ENCODE measurements around the gene BCL6. TPM values are rescaled to one million over a fixed set of nuclear protein-coding genes. Genes with fewer than 3 reads are reported as not detected.

BCL6 gene
- total and polyA plus RNA-seq, 9 donors, result 46.3 to 91.1 (median 54.7) TPM

DNA sequence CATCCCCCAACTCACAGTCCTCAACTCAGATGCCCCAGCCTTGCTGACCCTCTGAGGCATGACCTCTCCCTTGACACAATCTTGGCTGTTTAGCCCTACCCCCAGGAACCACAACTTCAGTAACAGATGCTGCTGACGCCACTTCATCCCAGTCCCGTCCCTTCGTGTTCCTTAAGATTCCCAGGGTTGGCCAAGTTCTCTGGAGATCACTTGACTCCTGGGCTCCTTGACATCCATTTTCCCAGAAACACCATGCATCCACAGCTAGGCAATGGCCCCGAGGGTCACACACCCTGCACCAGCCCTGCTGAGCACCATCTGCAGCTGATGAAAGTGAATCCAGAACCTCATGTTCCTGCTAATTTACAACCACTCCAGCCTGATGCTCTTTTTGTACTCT, 49.8 kb downstream of the BCL6 start:
- no peaks in the 10 kb centered on the region for H3K27me3 ChIP-seq
- no peak for TF ChIP-seq EP300 (IDR thresholded peaks at IDR 0.05)
- TF ChIP-seq CTCF (IDR thresholded peaks at IDR 0.05), result no peak
- no peak for TF ChIP-seq POLR2A (IDR thresholded peaks at IDR 0.05)
- no peaks in the 10 kb centered on the region for H3K9me3 ChIP-seq
- DNase-seq, result no peak
- no peaks in the 10 kb centered on the region for H3K4me1 ChIP-seq (ENCODE audit: insufficient read depth)
- intact Hi-C loops (cut with DNase I), result no loop called here
- H3K27ac ChIP-seq, result no peak overlapping the region
- WGBS, 3 donors, result 35 to 49% (median 45%) methylated on average over 4 of the region's 4 CpGs
- no peaks in the 10 kb centered on the region for H3K36me3 ChIP-seq
- no peak overlapping the region for H3K4me3 ChIP-seq

DNA sequence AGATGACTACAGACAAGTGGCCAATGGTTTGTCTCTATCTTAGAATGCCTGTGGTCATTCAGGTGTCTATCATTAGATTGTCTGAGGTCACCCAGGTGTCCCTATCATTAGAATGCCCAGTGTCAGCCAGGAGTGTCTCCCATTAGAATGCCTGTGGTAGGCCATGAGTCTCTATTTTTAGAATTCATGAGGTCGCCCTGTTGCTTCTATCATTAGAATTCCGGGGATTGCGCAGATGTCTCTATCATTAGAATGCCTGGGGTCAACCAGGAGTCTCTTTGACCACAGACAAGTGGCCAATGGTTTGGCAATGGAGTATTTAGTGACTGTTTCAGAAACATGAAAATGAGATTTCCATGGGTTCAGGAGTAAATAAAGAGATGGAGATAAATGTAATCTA, 50.5 kb downstream of the BCL6 start:
- no peak for DNase-seq
- no peaks in the 10 kb centered on the region for H3K27me3 ChIP-seq
- H3K4me3 ChIP-seq, result no peak overlapping the region
- no peaks in the 10 kb centered on the region for H3K4me1 ChIP-seq (ENCODE audit: insufficient read depth)
- H3K27ac ChIP-seq, result no peak overlapping the region
- no peak for TF ChIP-seq EP300 (IDR thresholded peaks at IDR 0.05)
- no peak for TF ChIP-seq POLR2A (IDR thresholded peaks at IDR 0.05)
- no peak for TF ChIP-seq CTCF (IDR thresholded peaks at IDR 0.05)
- no peaks in the 10 kb centered on the region for H3K36me3 ChIP-seq
- intact Hi-C loops (cut with DNase I), result no loop called here
- WGBS, 3 donors, result 17 to 38% (median 21%) methylated on average over 3 of the region's 3 CpGs
- no peaks in the 10 kb centered on the region for H3K9me3 ChIP-seq

GRCh38 chr3:187693431-187693830, 51.8 kb downstream of the BCL6 start:
- Histone ChIP-seq H3K4me1 (ENCODE audit: insufficient read depth) (no peaks in the 10 kb centered on the region), H3K9me3 (no peaks in the 10 kb centered on the region), H3K27me3 (no peaks in the 10 kb centered on the region), H3K27ac (no peak overlapping the region), H3K36me3 (no peaks in the 10 kb centered on the region), H3K4me3 (no peak overlapping the region)
- WGBS, 3 donors, result 88 to 100% (median 89%) methylated on average over 1 of the region's 1 CpG
- TF ChIP-seq POLR2A (IDR thresholded peaks at IDR 0.05), result no peak
- TF ChIP-seq EP300 (IDR thresholded peaks at IDR 0.05), result no peak
- TF ChIP-seq CTCF (IDR thresholded peaks at IDR 0.05), result no peak
- DNase-seq, result no peak
- intact Hi-C loops (cut with DNase I), result no loop called here

DNA sequence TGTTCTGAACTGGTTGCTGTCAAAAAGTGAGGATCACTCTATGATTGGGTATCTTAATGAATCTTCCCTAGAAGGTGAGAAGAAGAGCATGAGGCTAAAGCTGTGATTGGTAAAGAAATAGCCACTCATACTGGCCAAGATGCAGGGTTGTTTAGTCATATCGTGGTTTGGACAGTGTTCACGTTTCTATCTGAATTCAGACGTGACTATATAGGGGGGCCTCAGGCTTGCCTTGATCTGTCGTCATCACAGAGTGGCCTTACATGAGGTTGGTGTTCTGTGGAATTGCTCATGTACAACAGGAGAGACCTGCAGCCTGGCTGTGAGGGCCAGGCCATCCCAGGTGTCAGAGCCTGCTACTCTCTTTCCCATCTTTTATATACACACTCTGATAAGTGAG, 55.3 kb downstream of the BCL6 start:
- Histone ChIP-seq H3K4me1 (ENCODE audit: insufficient read depth) (no peaks in the 10 kb centered on the region), H3K4me3 (no peak overlapping the region), H3K27ac (no peak overlapping the region), H3K36me3 (no peaks in the 10 kb centered on the region), H3K9me3 (no peaks in the 10 kb centered on the region), H3K27me3 (no peaks in the 10 kb centered on the region)
- intact Hi-C loops (cut with DNase I), result no loop called here
- TF ChIP-seq POLR2A (IDR thresholded peaks at IDR 0.05) (no peak), EP300 (IDR thresholded peaks at IDR 0.05) (no peak), CTCF (IDR thresholded peaks at IDR 0.05) (no peak)
- 20 to 36% (median 24%) methylated on average over 4 of the region's 4 CpGs for WGBS, 3 donors
- DNase-seq, result no peak

All from ovary (tissue), 9 donors.